ENCODE results near the gene RNLS. TPM values are rescaled to one million over a fixed set of nuclear protein-coding genes. Genes with fewer than 3 reads are reported as not detected.

Gene RNLS
- total and polyA plus RNA-seq, 2 of the 8 experiments (the other 6 are each of a cell fraction or from before 2014, with no cell fraction given): 7.5 to 12.7 TPM

DNA sequence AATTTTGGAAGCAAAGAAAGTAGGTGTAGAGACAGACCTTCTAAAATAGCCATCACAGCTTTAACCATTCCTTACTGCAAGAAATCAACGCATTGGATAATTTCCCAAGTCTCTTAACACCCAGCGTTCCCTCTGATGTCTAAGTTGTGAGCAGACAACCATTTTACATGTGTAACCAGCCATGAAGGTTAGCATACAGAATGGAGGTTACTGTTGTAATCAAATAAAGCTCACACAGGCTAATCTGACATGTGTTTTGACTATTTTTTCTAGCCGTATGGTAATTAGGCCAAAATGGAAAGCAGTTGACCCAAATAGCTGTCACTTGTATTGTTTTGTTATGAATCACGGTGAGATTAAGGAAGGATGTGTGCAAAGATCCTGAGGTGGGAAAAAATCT is 336.4 kb downstream of the RNLS start:
- POLR2A ChIA-PET (ENCODE audit: partially characterized antibody): interaction anchor here (0.9 kb wide), 1 partner anchor 13 kb away, joined by 3 read pairs; no protein-coding TSS in a partner anchor
- Histone ChIP-seq H3K23me2 (ENCODE audit: low read depth, low read length) (no peaks in the 10 kb centered on the region), H2BK5ac (ENCODE audit: low read depth, low read length) (no peak overlapping the region), H3K9me3 (ENCODE audit: insufficient read depth in 2 of 2, low read depth in 1 of 2, low read length in 1 of 2) (no peaks in the 10 kb centered on the region), H3K18ac (ENCODE audit: extremely low read depth, low read length) (no peak overlapping the region), H2BK15ac (ENCODE audit: low read length) (no peak overlapping the region), H3K4me3 (ENCODE audit: extremely low read depth in 1 of 4, insufficient read depth in 2 of 4, low read depth in 3 of 4, low read length in 4 of 4) (no peak overlapping the region), H4K20me1 (replicated peaks in 1 of 2; ENCODE audit: control insufficient read depth in 1 of 2, insufficient read depth in 2 of 2, low read length in 2 of 2) (no peaks in the 10 kb centered on the region), H2AK5ac (ENCODE audit: low read depth, low read length) (no peak overlapping the region), H3K14ac (ENCODE audit: insufficient read length) (no peak overlapping the region), H2BK12ac (ENCODE audit: low read depth, low read length) (no peak overlapping the region), H3K23ac (ENCODE audit: insufficient read length) (no peak overlapping the region), H4K8ac (ENCODE audit: extremely low read depth, insufficient read depth, low read length) (no peak overlapping the region), H2BK20ac (ENCODE audit: low read length) (no peak overlapping the region), H2AFZ (ENCODE audit: low read length) (no peak overlapping the region), H3K4me1 (replicated peaks in 1 of 4; ENCODE audit: control insufficient read depth in 3 of 4, insufficient read depth in 4 of 4, low read length in 3 of 4) (no peaks in the 10 kb centered on the region), H3K4me2 (ENCODE audit: insufficient read depth in 1 of 2, low read depth in 2 of 2, low read length in 2 of 2) (no peak overlapping the region), H3K27me3 (replicated peaks in 1 of 4; ENCODE audit: control insufficient read depth in 3 of 4, extremely low read depth in 1 of 4, insufficient read depth in 3 of 4, low read length in 3 of 4) (no peaks in the 10 kb centered on the region), H3K4ac (replicated peaks; ENCODE audit: insufficient read length, low read depth, low read length) (no peak overlapping the region), H3K36me3 (ENCODE audit: control insufficient read depth in 2 of 4, insufficient read depth in 4 of 4, low read length in 3 of 4) (no peaks in the 10 kb centered on the region), H3K56ac (replicated peaks; ENCODE audit: insufficient read length, low read depth, low read length) (no peak overlapping the region), H4K91ac (replicated peaks; ENCODE audit: insufficient read length, low read length) (no peak overlapping the region), H3K27ac (ENCODE audit: low read depth, low read length) (no peak overlapping the region), H4K5ac (ENCODE audit: insufficient read length, low read depth, low read length) (no peak overlapping the region), H3K9ac (replicated peaks in 1 of 4; ENCODE audit: extremely low read depth in 1 of 4, low read depth in 3 of 4, low read length in 3 of 4) (no peak overlapping the region), H2BK120ac (replicated peaks; ENCODE audit: low read depth, low read length) (no peak overlapping the region), H3K79me2 (ENCODE audit: control insufficient read depth in 1 of 2, insufficient read depth in 2 of 2, low read length in 2 of 2) (no peaks in the 10 kb centered on the region), H3K79me1 (ENCODE audit: low read depth, low read length) (no peaks in the 10 kb centered on the region)
- CTCF ChIA-PET (ENCODE audit: partially characterized antibody): interaction anchor here (0.9 kb wide), 1 partner anchor 510 kb away, joined by 3 read pairs; no protein-coding TSS in a partner anchor
- 91% methylated on average over 4 of the region's 4 CpGs; no CpG with 5 or more reads in 1 of the 2 experiments for WGBS, 2 experiments (ENCODE audit: extremely low coverage in 1 of 2, insufficient coverage in 1 of 2, insufficient read length in 1 of 2, insufficient replicate concordance in 2 of 2, low coverage in 1 of 2, low lambda C conversion rate in 2 of 2, missing lambda C conversion rate in 1 of 2)
- FAIRE-seq (no peak), DNase-seq (ENCODE audit: low read depth in 1 of 2, low spot score in 2 of 2) (no peak)
- TF ChIP-seq TCF12 (IDR thresholded peaks at IDR 0.05; ENCODE audit: low read depth, low read length) (no peak), MAFK (IDR thresholded peaks at IDR 0.05; ENCODE audit: low read depth, low read length) (no peak), SP1 (IDR thresholded peaks at IDR 0.05; ENCODE audit: low read depth, low read length) (no peak), BRCA1 (IDR thresholded peaks at IDR 0.05; ENCODE audit: low read depth, low read length) (no peak), SIX5 (IDR thresholded peaks at IDR 0.05; ENCODE audit: low read depth, low read length) (no peak), ATF3 (IDR thresholded peaks at IDR 0.05; ENCODE audit: insufficient read depth, low read depth, low read length) (no peak), POLR2AphosphoS5 (IDR thresholded peaks at IDR 0.05; ENCODE audit: low read depth, low read length) (no peak), SRF (IDR thresholded peaks at IDR 0.05; ENCODE audit: low read depth, low read length) (no peak), SIN3A (conservative IDR thresholded peaks at IDR 0.05 in 1 of 2, IDR thresholded peaks at IDR 0.05 in 1 of 2; ENCODE audit: low read depth in 1 of 2, low read length in 2 of 2) (no peak), JUND (IDR thresholded peaks at IDR 0.05; ENCODE audit: low read length) (no peak), KDM4A (IDR thresholded peaks at IDR 0.05; ENCODE audit: low read depth, low read length, severe bottlenecking) (no peak), TEAD4 (IDR thresholded peaks at IDR 0.05; ENCODE audit: low read depth, low read length) (no peak)
- TF ChIP-seq, protein P1, sequence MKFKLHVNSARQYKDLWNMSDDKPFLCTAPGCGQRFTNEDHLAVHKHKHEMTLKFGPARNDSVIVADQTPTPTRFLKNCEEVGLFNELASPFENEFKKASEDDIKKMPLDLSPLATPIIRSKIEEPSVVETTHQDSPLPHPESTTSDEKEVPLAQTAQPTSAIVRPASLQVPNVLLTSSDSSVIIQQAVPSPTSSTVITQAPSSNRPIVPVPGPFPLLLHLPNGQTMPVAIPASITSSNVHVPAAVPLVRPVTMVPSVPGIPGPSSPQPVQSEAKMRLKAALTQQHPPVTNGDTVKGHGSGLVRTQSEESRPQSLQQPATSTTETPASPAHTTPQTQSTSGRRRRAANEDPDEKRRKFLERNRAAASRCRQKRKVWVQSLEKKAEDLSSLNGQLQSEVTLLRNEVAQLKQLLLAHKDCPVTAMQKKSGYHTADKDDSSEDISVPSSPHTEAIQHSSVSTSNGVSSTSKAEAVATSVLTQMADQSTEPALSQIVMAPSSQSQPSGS (IDR thresholded peaks at IDR 0.05; ENCODE audit: low read length): no peak
